Endothelial cell of umbilical vein (primary cell): ENCODE measurements around the gene ECI1. TPM values are rescaled to one million over a fixed set of nuclear protein-coding genes. Genes with fewer than 3 reads are reported as not detected.
"Not testable (repeated sequence)": the region's sequence is repeated elsewhere in the genome, so short reads cannot be mapped to it uniquely, and the experiment has no call there.

ENCODE experiments used
- BruUV-seq: library from RNA; stranded (reverse); fragments of 400-500 nt; replicated peaks from 2 replicates; lab custom pipeline; 2021; lab: Mats Ljungman, UMichigan
- CTCF ChIA-PET: fragments of 300-600, 350-600 bp; sonication (Branson Sonifier 250); formaldehyde crosslinking; loops from one replicate; lab custom pipeline; 2021; ENCODE audit warnings: antibody characterized with exemption, inconsistent platforms; lab: Charles Lee
- POLR2A ChIA-PET: fragments of 300-600, 350-600 bp; sonication (Branson Sonifier 250); formaldehyde crosslinking; loops from one replicate; lab custom pipeline; 2021; ENCODE audit warnings: antibody characterized with exemption, inconsistent platforms; lab: Charles Lee
- DNase-seq: peaks from one replicate; pipeline ENCODE4 v3.0.0-alpha.2; 2011; ENCODE audit warnings: low read depth, low spot score
- FAIRE-seq: peaks from 2 replicates; lab custom pipeline; 2011; peaks lifted over from hg19 to GRCh38; lab: Jason Lieb, UNC
- H2AFZ ChIP-seq: 2 replicates; pipeline ENCODE4 v1.6.0; 2012; ENCODE audit warnings: low read depth, low read length, control low read depth, inconsistent platforms
- H3K27ac ChIP-seq: 2 replicates; pipeline ENCODE4 v1.5.1; 2011; ENCODE audit warnings: low read depth, mild to moderate bottlenecking, control low read depth, low read length, moderate library complexity; ENCODE audit not compliant: insufficient read depth
- H3K27me3 ChIP-seq, 2 experiments: 2 replicates each; pipeline versions ENCODE4 v1.6.0 to v1.6.1; 2011; ENCODE audit warnings: low read length in 2 of 2, mixed read lengths in 1 of 2; ENCODE audit not compliant: control insufficient read depth in 2 of 2, insufficient read depth in 2 of 2
- H3K36me3 ChIP-seq, 2 experiments: 2 replicates in 1 of 2; 3 replicates in 1 of 2; pipeline ENCODE4 v1.5.1; 2011; ENCODE audit warnings: low read length in 2 of 2, mild to moderate bottlenecking in 1 of 2, moderate library complexity in 1 of 2; ENCODE audit not compliant: control insufficient read depth in 2 of 2, insufficient read depth in 2 of 2; ENCODE audit errors: extremely low read depth in 1 of 2
- H3K4me1 ChIP-seq: 3 replicates; pipeline ENCODE4 v1.5.1; 2011; ENCODE audit warnings: mild to moderate bottlenecking, low read length; ENCODE audit not compliant: control insufficient read depth, insufficient read depth; ENCODE audit errors: extremely low read depth
- H3K4me2 ChIP-seq: 2 replicates; pipeline ENCODE4 v1.6.1; 2011; ENCODE audit warnings: low read length, control low read depth, mixed read lengths; ENCODE audit not compliant: insufficient read depth
- H3K4me3 ChIP-seq, 3 experiments: fragments of 200-600 bp in 1 of 3; sonication (generic), shearing (Covaris generic) in 1 of 3; replicated peaks in 1 of 3; 2 replicates each; pipeline ENCODE4 v1.5.1; 2011 to 2016; ENCODE audit warnings: control low read depth in 3 of 3, low read length in 3 of 3, mild to moderate bottlenecking in 2 of 3, inconsistent platforms in 1 of 3, low read depth in 1 of 3, moderate library complexity in 1 of 3; ENCODE audit not compliant: insufficient read depth in 1 of 3
- H3K79me2 ChIP-seq: 2 replicates; pipeline ENCODE4 v1.6.0; 2012; ENCODE audit warnings: low read length, inconsistent platforms; ENCODE audit not compliant: control insufficient read depth, insufficient read depth
- H3K9ac ChIP-seq: replicated peaks from 2 replicates; pipeline ENCODE3; 2011; ENCODE audit warnings: low read length, control low read depth; ENCODE audit not compliant: insufficient read depth; ENCODE audit errors: extremely low read depth
- H3K9me1 ChIP-seq: replicated peaks from 3 replicates; pipeline ENCODE4 v1.6.0; 2011; ENCODE audit warnings: mild to moderate bottlenecking, low read length; ENCODE audit not compliant: control insufficient read depth, insufficient read depth; ENCODE audit errors: extremely low read depth
- H3K9me3 ChIP-seq: replicated peaks from 2 replicates; pipeline ENCODE4 v1.5.1; 2012; ENCODE audit warnings: low read length, inconsistent platforms; ENCODE audit not compliant: control insufficient read depth, insufficient read depth
- H4K20me1 ChIP-seq: replicated peaks from 2 replicates; pipeline ENCODE3; 2011; ENCODE audit warnings: mild to moderate bottlenecking, low read length; ENCODE audit not compliant: control insufficient read depth, insufficient read depth; ENCODE audit errors: extremely low read depth
- CTCF ChIP-seq, 2 donors: IDR thresholded peaks; 1 replicate in 1 of 2; 2 replicates in 1 of 2; pipeline ENCODE4 v1.5.1; 2011; ENCODE audit warnings: low read length in 2 of 2, mild to moderate bottlenecking in 2 of 2, moderate library complexity in 2 of 2, control low read depth in 1 of 2, inconsistent platforms in 1 of 2, low read depth in 1 of 2; ENCODE audit not compliant: insufficient read depth in 1 of 2; ENCODE audit errors: extremely low read depth in 1 of 2
- EZH2 ChIP-seq: IDR thresholded peaks from 2 replicates; pipeline ENCODE4 v1.6.1; 2012; ENCODE audit warnings: borderline replicate concordance, low read depth, mild to moderate bottlenecking, moderate library complexity, low read length, inconsistent platforms; ENCODE audit not compliant: severe bottlenecking
- FOS ChIP-seq: IDR thresholded peaks from 2 replicates; pipeline ENCODE4 v1.6.1; 2011; ENCODE audit warnings: mild to moderate bottlenecking, low read length, moderate library complexity, borderline replicate concordance; ENCODE audit not compliant: insufficient read depth
- GATA2 ChIP-seq: IDR thresholded peaks from 2 replicates; pipeline ENCODE4 v1.7.0; 2011; ENCODE audit warnings: low read depth, mild to moderate bottlenecking, moderate library complexity, mixed read lengths, low read length; ENCODE audit not compliant: insufficient read length, insufficient read depth
- JUN ChIP-seq: IDR thresholded peaks from 2 replicates; pipeline ENCODE4 v1.6.1; 2011; ENCODE audit warnings: borderline replicate concordance, low read depth; ENCODE audit not compliant: insufficient read length, insufficient read depth
- MAX ChIP-seq: IDR thresholded peaks from 2 replicates; pipeline ENCODE4 v1.6.1; 2011; ENCODE audit not compliant: insufficient read depth, insufficient read length
- MYC ChIP-seq: IDR thresholded peaks from one replicate; pipeline ENCODE4 v1.6.1; 2011; ENCODE audit warnings: mild to moderate bottlenecking, low read depth, low read length
- POLR2A ChIP-seq: IDR thresholded peaks from 2 replicates; pipeline ENCODE4 v1.6.1; 2012; ENCODE audit warnings: low read depth, mild to moderate bottlenecking, control low read depth, low read length
- POLR2AphosphoS5 ChIP-seq: IDR thresholded peaks from 2 replicates; pipeline ENCODE4 v1.6.1; 2012; ENCODE audit warnings: low read depth, mild to moderate bottlenecking, control low read depth, low read length, moderate library complexity; ENCODE audit not compliant: insufficient read depth
- dilution Hi-C: fragments of 300-500 bp; cut with MboI; formaldehyde crosslinking; loops from one replicate; pipeline ENCODE4 v1.15.0; 2019; ENCODE audit warnings: low sequenced_read_pairs; ENCODE audit not compliant: extremely low pct_ligation_motif_present
- intact Hi-C: fragments of 100-400 bp; cut with micrococcal nuclease; formaldehyde crosslinking; loops from one replicate; pipeline ENCODE4 v1.10.0; 2022
- polyA plus RNA-seq, 4 experiments: library from polyadenylated mRNA; depleted of rRNA in 3 of 4; stranded (reverse) in 3 of 4; unstranded in 1 of 4; fragments of >200 nt; gene quantifications; 2 replicates each; pipeline versions ENCODE4 v1.2.1 to v1.2.3, GENCODE V29; 2011 to 2012; ENCODE audit warnings: missing spikeins in 1 of 4
- total RNA-seq: library from RNA; stranded (reverse); gene quantifications from 2 replicates; pipeline ENCODE4 v1.2.3, GENCODE V29; 2021

The ECI1 gene
- total and polyA plus RNA-seq, 2 donors (not counting 3 experiments of a cell fraction or from before 2014, with no cell fraction given) = 43.6 to 48.3 TPM

GRCh38 chr16:2204416-2205103, 46.8 kb downstream of the ECI1 start:
- H3K4me1 ChIP-seq = peaks cover 10% of the 10 kb centered on the region
- peak overlapping the region; percentile 64 for H3K4me2 ChIP-seq
- H4K20me1 ChIP-seq = no peaks in the 10 kb centered on the region
- no peak for DNase-seq
- peaks cover 7% of the 10 kb centered on the region for H3K79me2 ChIP-seq
- POLR2A ChIA-PET = interaction anchor here (1.3 kb wide), 1 partner anchor 49 kb away, joined by 5 read pairs; the partner anchor contains the start of gene TRAF7
- no peaks in the 10 kb centered on the region for H3K9me1 ChIP-seq
- intact Hi-C loops (loop anchor here (1.0 kb wide), 3 partner anchors 11 to 49 kb away; partner anchors contain the start of genes E4F1 and TRAF7), dilution Hi-C loops (no loop called here)
- peak overlapping the region; percentile 17 to 91 (median 73) for H3K4me3 ChIP-seq
- peak overlapping the region; percentile 88 for H3K9ac ChIP-seq
- CTCF ChIA-PET = interaction anchor here (0.9 kb wide), 1 partner anchor 10 kb away, joined by 5 read pairs; the partner anchor contains the start of gene PGP
- peak; percentile 8 for FAIRE-seq
- H3K27me3 ChIP-seq = peaks cover 2 to 4% of the 10 kb centered on the region in 2 experiments
- H3K27ac ChIP-seq = peak overlapping the region; percentile 21
- no peaks in the 10 kb centered on the region for H3K9me3 ChIP-seq
- TF ChIP-seq MYC = no peak
- TF ChIP-seq EZH2 = no peak
- TF ChIP-seq POLR2A = no peak
- TF ChIP-seq POLR2AphosphoS5 = no peak
- TF ChIP-seq CTCF (IDR thresholded peaks at IDR 0.05; ENCODE audit: extremely low read depth in 1 of 2, insufficient read depth in 1 of 2, low read depth in 1 of 2, low read length in 2 of 2) = no peak
- no peak for TF ChIP-seq JUN
- no peak for TF ChIP-seq FOS
- TF ChIP-seq MAX = no peak
- no peak for TF ChIP-seq GATA2
- peaks cover 0 to 18% of the 10 kb centered on the region in 2 experiments for H3K36me3 ChIP-seq
- BruUV-seq = TSS peak; percentile 37
- peak overlapping the region; percentile 83 for H2AFZ ChIP-seq

DNA sequence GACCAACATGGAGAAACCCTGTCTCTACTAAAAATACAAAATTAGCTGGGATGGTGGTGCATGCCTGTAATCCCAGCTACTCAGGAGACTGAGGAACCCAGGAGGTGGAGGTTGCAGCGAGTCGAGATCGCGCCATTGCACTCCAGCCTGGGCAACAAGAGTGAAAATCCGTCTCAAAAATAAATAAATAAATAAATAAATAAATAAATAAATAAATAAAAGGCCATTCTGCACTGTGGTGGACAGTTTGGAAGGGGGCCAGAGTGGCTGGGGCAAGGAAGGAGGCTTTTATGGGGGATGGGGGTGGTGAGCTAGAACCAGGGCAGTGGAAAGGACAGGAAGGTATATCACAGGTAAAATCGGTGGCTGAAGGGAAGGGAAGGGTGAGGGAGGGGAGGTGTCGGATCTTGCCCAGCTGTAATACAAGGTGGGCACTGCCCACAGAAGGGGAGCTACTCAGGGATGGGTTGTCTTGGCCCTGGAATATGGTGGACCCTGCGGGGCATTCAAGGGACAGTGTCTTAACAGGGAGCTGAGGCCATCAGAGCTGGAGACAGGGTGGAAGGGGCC, 48.2 kb downstream of the ECI1 start:
- H4K20me1 ChIP-seq, DNase-seq, dilution Hi-C loops, H3K4me2 ChIP-seq, intact Hi-C loops, H3K9ac ChIP-seq, H3K79me2 ChIP-seq, H2AFZ ChIP-seq, H3K27ac ChIP-seq, FAIRE-seq, H3K4me1 ChIP-seq, BruUV-seq, H3K4me3 ChIP-seq, H3K9me3 ChIP-seq, H3K9me1 ChIP-seq: not testable (repeated sequence)
- Histone ChIP-seq H3K36me3 (peaks cover 0 to 10% of the 10 kb centered on the region in 2 experiments), H3K27me3 (peaks cover 7 to 14% of the 10 kb centered on the region in 2 experiments)
- POLR2A ChIA-PET = interaction anchor here (1.3 kb wide), 1 partner anchor 48 kb away, joined by 9 read pairs; the partner anchor contains the start of gene TRAF7
- CTCF ChIA-PET = interaction anchor here (0.7 to 1.3 kb wide), 2 partner anchors 8 to 50 kb away, joined by 3 to 4 read pairs; no protein-coding TSS in a partner anchor
